ENCODE measurements around the gene FAM162A. TPM values are rescaled to one million over a fixed set of nuclear protein-coding genes. Genes with fewer than 3 reads are reported as not detected.

The FAM162A gene
- total RNA-seq, 2 experiments from 2014 or later = 106 to 109 TPM

Other genes starting within 250 kb of the FAM162A start
- gene CASR, start 200.5 kb upstream of the FAM162A start, total RNA-seq = not detected
- gene CSTA, start 58.9 kb upstream of the FAM162A start, total RNA-seq = not detected
- gene MIX23, start 951 bp upstream of the FAM162A start, total RNA-seq = 100 to 1,000 TPM; 183 to 197 TPM
- gene WDR5B, start 31.9 kb downstream of the FAM162A start, total RNA-seq = 1 to 10 TPM; 3.4 to 3.5 TPM
- gene KPNA1, start 130.8 kb downstream of the FAM162A start, total RNA-seq = 10 to 100 TPM; 52.9 to 54.3 TPM
- 10 to 100 TPM; 11.4 to 11.5 TPM for gene PARP9, start 180.1 kb downstream of the FAM162A start, total RNA-seq
- 10 to 100 TPM; 19.1 to 21.1 TPM for gene DTX3L, start 180.2 kb downstream of the FAM162A start, total RNA-seq
- 10 to 100 TPM; 10.3 to 11.3 TPM for gene PARP15, start 193.5 kb downstream of the FAM162A start, total RNA-seq